SIG-M5 (cell line): ENCODE results near the gene PPM1D.
A peak's percentile ranks its signal among the peaks of the same experiment; 100 is the strongest.
"Not testable (repeated sequence)": the region's sequence is repeated elsewhere in the genome, so short reads cannot be mapped to it uniquely, and the experiment has no call there.

Experiments
- DNase-seq: peaks from one replicate; lab custom pipeline; 2025; lab: John Stamatoyannopoulos, UW

PPM1D gene

DNA sequence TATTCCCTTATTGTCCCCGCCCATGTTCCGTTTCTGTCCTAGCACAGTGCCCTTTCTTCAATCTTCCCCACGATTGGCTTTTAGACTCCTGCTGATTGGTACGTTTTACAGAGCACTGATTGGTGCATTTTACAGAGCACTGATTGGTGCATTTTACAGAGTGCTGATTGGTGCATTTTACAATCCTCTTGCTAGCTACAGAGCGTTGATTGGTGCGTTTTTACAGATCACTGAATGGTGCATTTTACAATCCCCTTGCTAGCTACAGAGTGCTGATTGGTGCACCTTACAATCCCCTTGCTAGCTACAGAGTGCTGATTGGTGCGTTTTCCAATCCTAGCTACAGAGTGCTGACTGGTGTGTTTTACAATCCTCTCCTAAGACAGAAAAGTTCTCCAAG is 74.6 kb downstream of the PPM1D start:
- DNase-seq = not testable (repeated sequence)

DNA sequence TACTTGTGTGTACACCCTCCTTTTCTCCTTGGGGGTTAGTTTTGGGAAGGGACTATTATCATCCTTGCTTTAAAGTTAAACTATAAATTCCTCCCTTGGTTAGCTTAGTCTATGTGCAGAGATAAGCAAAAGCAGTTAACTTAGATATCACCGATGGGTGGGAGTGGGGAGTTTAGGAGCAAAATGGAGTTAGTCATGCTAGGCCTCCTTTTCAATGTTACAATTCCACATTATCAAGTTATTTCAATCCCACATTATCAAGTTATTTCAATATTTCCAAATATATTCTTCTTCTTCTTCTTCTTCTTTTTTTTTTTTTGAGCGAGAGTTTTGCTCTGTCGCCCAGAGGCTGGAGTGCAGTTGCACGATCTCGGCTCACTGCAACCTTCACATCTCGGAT is 76.0 kb downstream of the PPM1D start:
- DNase-seq = no peak

- no peak for DNase-seq
These were observed 76.8 kb downstream of the PPM1D start for GRCh38 chr17:60676758-60677307.

GRCh38 chr17:60677308-60678117 is 77.5 kb downstream of the PPM1D start, which contains the start of gene BCAS3:
Gene BCAS3, plus strand, starts transcription at chr17:60677851.
- peak; percentile 96 for DNase-seq

GRCh38 chr17:60678118-60678444 is 78.1 kb downstream of the PPM1D start:
- DNase-seq = no peak

DNA sequence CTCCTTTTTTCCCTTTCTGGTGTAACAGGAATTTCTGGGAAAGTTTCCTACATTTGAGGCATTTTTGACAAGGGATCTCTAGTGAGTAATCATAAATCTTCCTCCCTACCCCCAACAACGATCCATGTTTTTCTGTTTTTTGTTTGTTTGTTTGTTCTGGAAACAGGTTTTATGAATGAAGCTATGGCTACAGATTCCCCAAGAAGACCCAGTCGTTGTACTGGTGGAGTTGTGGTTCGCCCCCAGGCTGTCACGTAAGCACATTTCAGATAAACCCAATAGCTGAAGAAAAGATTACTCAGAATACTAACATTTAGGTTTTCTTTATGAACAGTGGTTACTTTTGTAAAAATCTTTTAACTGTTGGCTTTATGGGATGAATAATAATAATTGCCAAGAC is 79.3 kb downstream of the PPM1D start:
- DNase-seq = no peak

DNA sequence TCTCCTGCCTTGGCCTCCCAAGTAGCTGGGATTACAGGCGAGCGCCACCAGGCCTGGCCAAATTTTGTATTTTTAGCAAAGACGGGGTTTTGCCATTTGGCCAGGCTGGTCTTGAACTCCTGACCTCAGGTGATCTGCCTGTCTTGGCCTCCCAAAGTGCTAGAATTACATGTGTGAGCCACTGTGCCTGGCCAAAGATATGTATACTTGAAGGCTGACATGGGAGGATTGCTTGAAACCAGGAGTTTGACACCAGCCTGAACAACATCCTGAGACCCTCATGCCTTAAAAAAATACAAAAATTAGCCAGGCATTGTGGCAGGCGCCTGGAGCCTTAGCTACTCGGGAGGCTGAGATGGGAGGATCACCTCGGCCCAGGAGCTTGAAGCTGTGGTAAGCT is 80.8 kb downstream of the PPM1D start:
- DNase-seq = no peak

DNA sequence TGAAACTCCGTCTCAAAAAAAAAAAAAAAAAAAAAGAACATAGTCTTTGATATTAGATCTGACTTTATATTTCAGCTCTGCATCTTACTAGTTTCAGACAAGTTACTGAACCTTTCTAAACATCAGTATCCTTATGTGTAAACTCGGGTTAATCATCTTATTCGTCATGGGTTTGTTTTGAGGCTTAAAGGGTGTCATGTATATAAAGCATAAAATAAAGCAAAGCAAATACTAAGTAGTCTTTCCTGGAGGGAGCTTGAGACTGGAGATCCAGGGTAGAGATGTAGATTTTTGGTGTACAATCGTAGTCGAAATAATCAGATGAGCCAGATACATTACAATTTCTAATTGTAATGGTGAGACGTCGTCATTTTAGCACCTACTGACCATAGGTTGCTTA is 85.4 kb downstream of the PPM1D start:
- no peak for DNase-seq

- DNase-seq = no peak
These were observed 96.0 kb downstream of the PPM1D start for GRCh38 chr17:60695960-60696359.

- DNase-seq = no peak
These were observed 99.1 kb downstream of the PPM1D start for GRCh38 chr17:60699090-60699489.

DNA sequence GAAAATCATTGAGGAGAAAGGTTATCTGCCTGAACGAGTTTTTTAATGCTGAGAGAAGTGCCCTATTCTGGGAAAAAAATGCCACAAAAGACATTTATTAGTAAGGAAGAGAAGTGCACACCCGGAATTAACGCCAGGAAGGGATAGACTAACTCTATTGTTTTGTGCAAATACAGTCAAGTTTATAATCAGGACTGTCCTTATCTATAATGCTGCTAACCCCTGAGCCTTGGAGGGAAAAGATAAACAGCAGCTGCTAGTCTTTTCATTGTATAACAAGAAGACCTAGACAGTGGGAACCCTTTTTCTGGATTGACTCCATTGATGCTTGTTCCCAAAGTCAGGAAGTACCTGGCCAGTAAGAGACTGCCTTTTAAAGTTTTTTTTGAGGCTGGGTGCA is 104.2 kb downstream of the PPM1D start:
- DNase-seq = no peak

DNA sequence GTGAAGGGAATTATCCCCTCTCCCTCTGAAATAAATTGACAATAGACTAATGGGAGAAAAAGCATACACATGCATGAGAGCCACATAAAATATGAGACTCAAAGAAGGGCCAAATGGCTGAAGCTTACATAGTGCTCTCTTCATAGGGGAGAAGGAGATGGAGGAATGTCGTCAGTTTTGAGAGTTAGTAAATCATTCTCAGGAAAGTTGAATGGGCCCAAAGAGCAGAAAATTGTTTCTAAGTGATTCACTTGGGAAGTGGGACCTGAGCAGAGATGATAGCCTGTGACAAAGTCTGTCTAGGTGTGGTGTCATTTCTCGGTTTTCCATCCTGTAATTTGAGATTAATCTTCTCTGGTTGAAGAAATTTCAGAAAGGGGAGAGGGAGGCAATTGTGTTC is 112.7 kb downstream of the PPM1D start:
- DNase-seq = no peak

DNA sequence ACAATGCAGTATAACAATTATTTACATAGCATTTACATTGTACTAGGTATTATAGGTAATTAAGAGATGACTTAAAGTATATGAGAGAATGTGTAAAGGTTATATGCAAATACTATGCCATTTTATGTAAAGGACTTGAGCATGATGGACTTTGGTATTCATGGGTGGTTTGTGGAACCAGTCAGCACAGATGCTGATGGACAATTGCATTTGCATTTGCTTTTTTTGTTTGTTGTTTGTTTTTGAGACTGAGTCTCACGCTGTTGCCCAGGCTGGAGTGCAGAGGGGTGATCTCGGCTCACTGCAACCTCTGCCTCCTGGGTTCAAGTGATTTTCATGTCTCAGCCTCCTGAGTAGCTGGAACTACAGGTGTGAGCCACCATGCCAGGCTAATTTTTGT is 113.6 kb downstream of the PPM1D start:
- no peak for DNase-seq
